Femur (tissue), 1 donor: Measurements from ENCODE around the gene KPNA3.
A peak's percentile ranks its signal among the peaks of the same experiment; 100 is the strongest.
"Not testable (repeated sequence)": the region's sequence is repeated elsewhere in the genome, so short reads cannot be mapped to it uniquely, and the experiment has no call there.

Experiments used
- DNase-seq: peaks from one replicate; pipeline ENCODE4 v3.0.0-alpha.2; 2017

Gene KPNA3

DNA sequence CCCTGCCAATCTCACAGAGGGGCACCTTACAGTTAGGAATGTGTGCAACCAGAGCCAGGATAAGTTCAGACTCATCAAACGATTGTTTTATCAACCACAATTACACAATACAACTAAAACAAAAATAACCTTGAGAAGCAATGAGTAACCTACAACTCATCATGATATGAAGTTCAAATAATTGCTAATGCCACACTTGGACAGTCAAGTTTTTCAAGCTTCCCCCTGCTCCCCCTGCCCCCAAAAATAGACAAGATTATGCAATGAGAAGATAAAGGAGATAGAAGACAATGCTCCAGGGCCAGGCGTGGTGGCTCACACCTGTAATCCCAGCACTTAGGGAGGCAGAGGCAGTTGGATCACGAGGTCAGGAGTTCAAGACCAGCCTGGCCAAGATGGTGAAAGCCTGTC, 13.6 kb upstream of the KPNA3 start:
- no peak for DNase-seq

DNA sequence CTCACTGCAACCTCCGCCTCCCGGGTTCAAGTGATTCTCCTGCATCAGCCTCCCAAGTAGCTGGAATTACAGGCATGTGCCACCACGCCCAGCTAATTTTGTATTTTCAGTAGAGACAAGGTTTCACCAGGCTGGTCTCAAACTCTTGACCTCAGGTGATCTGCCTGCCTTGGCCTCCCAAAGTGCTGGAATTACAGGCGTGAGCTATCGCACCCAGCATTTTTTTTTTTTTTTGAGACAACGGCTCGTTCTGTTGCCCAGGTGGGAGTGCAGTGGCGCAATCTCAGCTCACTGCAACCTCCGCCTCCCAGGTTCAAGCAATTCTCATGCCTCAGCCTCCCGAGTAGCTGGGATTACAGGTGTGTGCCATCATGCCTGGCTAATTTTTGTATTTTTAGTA, 10.6 kb upstream of the KPNA3 start:
- DNase-seq, result not testable (repeated sequence)

DNA sequence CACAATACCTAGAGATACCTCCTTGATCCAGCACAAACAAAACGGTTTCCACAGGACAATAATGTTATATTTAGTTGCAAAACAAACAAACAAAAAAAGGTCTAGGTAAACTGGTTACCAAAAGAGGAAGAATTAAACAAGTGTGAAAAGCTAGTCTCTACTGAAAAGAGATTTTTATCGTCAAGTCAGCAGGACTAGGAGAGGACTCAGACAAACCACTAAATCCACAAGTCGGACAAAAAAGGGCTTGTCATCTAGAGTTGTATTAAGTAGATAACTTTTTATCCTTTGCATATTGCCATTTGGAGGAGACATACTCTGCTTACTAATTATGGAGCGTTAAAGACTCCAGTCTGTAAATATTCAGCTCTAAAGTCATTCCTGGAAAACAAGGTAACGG, 9.9 kb upstream of the KPNA3 start:
- no peak for DNase-seq

DNA sequence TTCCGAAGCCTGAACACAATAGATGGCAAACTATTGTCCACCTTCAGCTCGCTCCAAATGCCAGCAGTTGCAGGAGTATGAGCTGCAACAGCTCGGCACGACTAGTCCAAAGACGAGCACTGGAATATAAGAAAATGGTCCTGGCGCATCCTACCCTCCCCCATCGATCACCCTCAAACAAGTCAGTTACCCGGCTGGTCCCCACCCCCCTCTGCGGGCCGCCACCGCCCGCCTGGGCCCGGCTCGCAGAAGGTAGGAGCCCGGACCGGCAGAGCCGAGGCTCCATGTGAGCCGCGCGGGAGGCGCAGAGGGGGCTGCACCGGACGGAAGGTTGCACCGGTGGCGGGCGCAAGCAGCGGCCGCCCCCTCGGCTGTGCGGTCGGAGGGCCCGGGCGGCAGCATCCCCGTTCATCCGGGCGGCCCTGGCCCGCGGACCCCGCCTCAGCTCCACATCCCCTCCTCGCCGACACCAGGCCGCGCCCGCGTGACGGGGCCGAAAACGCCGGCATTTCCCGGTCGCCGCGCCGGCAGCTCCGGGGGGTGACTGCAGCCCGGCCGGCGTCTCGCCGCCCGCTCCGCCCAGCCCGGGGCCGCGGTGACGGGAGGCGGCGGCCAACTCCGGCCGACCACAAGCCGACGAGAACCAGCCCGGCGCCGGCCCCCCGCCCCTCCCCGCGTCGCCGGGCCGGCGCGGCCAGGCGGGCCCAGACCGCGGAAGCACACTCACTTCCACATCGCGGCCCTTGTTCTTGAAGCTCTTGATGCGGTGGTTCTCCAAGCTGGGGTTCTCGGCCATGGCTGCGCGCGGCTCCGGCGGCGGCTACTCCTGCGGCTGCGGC, 552 bp downstream of the KPNA3 start:
- peak; percentile 55 for DNase-seq

DNA sequence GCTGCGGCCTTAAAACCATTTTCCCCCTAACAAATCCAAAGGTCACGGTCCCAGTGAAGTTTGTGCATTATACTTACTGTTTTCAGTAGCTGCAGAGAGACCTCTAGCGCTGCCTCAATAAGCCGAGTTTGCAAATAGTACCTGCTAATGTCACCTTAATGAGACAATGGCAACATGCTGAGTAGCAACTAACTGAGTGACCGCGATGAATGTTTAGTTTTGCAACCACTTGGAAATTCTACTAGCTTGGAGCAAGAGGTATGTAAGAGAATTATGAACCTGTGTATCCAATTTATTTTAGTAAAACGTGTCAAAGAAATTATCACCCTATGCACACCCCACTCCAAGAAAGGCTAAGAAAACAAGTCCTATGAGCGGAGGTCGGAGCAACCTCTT, 1.2 kb downstream of the KPNA3 start:
- DNase-seq, result peak; percentile 38

DNA sequence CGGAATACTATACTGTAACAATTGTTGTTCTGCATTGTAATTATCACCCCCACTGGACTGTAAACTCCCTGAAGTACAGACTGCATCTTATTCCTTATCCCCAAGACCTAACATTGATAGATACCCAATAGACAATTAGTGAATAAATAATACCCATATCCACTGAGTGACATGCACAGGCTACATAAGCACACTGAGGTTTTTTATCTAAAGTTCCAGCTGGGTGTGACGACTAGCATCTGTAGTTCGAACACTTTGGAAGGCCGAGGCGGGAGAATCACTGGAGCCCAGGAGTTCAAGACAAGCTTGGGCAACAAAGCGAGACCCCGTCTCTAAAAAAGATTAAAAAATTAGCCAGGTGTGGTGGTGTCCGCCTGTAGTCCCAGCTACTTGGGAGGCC, 2.5 kb downstream of the KPNA3 start:
- no peak for DNase-seq

DNA sequence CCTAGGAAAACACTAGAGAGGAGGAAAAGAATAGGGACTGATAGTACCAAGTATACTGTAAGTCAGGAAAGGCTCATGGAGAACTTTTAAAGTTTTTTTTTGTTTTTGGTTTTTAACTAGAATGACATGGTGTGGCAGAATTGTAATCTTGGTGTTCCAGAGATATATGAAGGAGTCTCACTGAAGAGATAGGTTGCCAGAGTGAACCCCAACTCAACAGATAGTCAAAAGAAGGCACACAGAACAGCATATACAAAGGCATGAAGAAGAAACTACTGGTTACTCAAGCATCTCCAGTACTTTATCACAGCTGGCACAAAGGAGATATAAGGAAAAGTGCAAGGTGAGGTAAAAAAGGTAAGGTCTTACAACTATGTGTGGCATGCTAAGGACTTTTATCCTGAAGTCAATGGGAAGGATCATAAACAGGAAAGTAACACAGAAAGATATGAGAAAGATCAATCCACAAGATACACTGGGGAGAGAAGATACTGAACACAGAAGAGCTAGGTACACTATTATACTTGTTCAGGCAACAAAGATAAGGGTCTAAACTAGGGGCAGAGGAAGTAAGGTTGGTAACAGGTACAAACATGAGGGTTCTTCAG, 6.0 kb downstream of the KPNA3 start:
- no peak for DNase-seq

DNA sequence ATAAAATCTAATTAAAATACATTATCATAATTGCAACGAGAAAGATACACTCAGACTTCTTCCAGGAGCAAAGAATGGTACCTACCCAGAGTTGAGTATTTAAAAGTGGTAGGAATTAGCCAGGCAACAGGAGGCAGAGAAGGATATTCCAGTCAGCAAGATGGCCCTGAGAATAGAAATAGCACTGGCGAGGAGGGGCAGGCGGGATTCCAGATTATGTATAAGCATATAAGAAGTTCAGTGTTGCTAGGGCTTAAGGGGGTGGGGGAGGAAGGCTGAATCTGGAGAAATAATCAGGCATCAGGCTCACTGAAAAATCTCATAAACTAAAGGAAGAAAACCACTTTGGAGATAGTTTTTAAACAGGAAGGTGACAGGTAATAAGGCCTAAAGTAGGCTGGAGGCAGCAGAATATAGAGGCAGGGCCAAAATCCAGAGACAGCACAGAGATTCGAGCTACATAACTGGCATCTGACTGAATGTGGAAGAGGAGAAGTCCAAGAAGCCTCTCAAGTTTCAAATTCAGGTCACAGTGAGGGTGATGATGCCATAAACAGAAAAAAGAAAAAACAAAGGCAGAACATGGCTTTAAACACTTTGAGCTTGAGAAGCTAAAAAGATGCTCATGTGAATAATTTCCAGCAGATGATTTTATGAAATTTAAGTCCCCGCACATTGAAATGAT, 7.5 kb downstream of the KPNA3 start:
- no peak for DNase-seq

DNA sequence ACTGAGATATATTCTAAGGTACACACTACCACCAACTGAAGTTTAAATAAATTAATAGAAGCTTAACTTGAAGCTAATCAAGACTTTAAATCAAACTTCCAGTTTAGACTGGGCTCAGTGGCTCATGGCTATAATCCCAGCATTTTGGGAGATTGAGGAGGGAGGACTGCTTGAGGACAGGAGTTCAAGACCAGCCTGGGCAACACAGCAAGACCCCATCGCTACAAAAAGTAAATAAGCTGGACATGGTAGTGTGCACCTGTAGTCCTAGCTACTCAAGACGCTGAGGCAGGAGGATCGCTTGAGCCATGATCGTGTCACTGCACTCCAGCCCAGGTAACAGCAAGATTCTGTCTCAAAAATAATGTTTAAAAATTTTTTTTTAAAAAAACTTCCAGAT, 8.6 kb downstream of the KPNA3 start:
- no peak for DNase-seq

DNA sequence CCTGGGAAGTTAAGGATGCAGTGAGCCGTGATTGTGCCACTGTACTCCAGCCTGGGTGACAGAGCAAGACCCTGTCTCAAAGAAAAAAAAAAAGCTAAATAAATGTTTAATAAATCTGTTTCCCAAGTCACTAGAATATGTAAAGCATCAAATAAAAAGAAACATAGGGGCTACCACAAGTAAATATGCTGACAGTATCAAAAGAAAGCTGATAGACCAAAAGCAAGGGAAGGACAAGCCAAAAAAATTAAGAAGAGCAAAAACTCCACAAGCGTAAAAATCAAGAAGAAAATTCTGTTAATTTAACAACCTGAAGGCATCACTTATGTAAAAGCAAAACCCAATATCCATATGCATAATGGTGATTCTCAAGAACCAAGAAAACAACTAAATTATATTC, 9.7 kb downstream of the KPNA3 start:
- DNase-seq, result no peak

DNA sequence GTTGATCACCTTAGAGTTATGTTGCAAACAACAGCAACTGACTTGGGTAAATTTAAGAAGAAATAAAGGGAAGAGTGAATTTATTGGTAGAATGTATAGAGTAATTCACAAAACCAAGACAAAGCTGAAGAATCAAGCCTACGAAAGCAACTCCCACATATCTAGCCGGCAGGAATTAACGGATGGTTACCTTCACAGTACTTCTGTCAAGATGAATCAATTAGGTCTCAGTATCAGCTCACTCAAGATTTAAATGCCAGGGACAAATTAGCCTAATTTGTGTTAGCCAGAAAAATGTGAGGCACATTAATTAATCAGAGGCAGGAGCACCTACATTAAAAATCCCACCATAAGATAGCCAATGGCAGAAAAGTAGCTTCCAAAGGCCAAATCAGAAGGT, 10.7 kb downstream of the KPNA3 start:
- no peak for DNase-seq

DNA sequence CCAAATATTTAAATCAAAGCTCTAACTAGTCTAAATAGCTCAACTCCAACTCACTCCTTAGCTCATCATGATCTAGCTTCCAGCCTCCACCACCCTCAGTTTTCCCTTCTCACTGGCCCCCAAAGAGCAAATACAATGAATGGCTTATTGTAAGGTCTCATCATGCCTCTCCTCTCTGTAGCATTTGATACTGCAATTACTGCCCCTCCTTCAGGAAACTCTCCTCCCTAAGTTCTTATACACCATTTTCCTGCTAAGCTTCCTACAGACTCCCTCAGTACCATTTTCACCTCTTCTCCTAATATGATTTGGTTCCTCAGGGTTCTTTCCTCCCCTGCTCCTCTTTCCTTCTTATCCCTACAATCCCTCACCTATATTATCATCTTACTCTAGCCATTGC, 12.8 kb downstream of the KPNA3 start:
- DNase-seq, result no peak

DNA sequence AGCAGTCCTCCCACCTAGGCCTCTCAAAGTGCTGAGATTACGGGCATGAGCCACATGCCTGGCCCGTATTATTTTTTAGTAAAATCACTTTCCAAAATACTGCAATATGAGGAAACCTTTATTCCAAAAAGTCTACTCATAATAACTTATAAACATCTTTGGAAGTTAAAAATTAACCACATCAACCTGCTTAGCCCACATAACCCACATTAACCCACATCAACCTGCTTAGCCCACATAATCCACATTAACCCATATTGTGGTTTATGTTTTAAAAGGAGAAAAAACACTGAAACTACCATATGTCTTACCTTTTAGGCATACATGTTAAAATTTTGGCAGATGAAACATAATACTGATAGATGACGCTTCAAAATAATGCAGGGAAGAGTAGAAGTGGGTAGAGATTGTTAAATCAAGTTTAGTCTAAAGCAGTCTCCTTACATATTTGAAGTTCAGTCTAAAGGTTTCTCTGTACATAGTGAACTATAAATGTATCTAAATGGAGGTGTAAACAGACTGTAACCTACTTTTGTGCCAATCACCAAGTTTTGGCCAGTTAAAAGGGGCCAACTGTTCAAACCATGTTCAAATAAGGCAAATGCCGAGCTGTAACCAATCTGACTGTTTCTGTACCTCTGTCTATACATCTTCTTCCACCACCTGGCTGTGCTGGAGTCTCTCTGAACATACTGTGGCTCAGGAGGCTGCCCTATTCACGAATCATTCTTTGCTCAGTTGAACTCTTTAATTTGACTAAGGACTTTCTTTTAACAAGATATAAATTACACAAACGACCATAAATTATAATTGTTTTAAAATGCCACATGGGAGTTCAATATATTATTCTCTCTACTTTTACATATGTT, 14.5 kb downstream of the KPNA3 start:
- DNase-seq, result no peak

DNA sequence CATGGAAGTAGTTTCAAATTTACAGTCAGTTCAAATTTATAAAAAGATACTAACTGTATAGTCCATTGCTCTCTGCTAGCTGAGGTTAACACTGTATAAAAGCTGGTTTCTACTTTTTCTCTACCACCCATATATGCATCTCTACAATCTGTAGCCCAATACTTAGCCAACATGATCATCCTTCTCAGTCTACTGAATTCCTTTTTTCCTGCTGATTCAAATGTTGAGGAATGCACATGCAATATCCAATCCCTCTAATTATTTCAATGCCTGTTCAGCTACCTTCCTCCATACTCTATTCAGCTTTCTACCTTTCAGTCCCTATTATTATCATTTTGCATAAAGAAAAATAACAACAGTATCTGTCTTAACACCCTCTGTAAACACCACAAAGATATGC, 15.6 kb downstream of the KPNA3 start:
- DNase-seq, result no peak

DNA sequence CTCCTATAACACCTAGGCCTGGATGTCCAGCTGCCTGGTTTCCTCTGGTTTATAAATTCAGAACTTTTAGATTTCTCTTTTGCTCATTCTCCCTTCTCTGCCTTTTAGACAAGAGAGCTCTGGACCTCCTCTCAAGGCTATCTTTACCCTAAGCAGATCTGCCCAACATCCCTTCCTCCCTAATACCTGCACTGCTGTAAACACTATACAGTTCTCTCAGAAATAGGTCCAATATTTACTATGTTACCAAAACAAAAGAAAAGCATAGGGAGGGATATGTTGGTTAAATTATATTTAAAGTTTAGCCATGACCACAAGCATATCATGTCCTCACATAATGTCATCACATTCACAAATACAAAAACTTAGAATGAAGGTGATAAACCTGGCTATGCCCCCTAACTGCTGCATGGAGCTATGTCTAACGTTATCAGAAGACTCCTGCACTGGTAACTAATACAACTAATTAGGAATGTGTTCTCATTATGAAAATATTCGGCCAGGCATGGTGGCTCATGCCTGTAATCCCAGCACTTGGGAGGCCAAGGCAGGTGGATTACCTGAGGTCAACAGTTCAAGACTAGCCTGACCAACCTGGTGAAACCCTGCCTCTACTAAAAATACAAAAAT, 18.0 kb downstream of the KPNA3 start:
- DNase-seq, result no peak

DNA sequence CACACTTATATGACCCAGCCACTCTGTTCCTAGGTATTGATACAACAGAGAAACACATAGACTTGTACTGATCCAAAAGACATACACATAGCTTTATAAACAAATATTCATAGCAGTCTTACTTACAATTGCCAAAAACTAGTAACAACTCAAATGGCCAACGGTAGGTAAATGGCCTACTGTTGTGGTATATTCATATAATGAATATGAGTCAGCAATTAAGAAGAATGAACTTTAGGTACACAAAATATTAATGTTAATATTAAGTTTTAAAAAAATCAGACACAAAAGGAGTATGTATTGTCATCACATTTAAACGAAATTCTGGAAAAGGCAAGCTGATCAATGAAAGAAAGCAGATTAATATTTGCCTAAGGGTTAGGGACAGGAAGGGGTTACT, 19.7 kb downstream of the KPNA3 start:
- DNase-seq, result no peak

DNA sequence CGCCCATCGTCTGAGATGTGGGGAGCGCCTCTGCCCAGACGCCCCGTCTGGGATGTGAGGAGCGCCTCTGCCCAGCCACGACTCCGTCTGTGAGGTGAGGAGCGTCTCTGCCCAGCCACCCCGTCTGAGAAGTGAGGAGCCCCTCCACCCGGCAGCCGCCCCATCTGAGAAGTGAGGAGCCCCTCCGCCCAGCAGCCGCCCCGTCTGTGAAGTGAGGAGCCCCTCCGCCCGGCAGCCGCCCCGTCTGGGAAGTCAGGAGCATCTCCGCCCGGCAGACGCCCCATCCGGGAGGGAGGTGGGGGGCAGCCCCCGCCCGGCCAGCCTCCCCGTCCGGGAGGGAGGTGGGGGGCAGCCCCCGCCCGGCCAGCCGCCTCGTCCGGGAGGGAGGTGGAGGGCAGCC, 30.7 kb downstream of the KPNA3 start:
- DNase-seq, result not testable (repeated sequence)

DNA sequence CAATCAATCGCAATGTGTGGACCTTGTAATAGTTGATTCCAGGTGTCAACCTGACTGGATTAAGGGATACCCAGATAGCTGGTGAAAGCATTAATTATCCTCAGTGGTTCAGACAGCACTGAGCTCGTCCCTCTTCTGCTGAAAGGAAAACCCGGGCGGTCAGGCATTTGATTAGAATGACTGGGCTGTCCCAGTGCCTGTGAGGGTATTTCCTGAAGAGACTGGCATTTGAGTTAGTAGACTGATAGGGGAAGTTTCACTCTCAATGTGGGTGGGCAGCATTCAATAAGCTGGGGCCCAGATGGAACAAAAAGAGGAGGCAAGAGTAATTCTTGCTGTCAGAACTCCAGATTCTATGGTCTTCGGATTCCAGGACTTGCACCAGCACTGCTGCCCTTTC, 31.9 kb downstream of the KPNA3 start:
- no peak for DNase-seq

DNA sequence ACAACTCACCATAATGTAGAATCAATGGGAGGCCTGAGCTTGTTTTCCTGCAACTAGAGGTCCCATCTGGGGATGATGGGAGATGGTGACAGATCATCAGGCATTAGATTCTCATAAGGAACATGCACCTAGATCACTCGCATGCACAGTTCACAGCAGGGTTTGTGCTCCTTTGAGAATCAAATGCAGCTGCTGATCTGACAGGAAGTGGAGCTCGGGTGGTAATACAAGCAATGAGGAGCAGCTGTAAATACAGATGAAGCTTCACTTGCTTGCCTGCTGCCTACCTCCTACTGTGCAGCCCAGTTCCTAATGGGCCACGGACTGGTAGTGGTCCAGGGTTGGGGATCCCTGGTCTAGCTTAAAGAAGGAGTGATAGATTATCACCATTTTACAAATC, 33.0 kb downstream of the KPNA3 start:
- DNase-seq, result no peak

DNA sequence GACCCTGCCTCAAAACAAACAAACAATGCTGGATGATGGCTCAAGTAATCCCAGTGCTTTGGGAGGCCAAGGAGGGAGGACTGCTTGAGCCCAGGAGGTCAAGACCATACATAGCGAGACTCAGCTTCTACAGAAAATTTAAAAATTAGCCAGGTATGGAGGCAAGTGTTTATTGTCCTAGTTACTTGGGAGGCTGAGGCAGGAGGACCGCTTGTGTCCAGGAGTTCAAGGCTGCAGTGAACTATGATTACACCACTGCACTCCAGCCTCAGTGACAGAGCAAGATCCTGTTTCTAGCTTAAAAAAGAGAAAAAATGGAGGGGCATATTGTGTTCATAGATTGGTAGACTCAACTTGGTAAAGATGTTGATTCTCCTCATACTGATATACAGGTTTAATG, 36.2 kb downstream of the KPNA3 start:
- no peak for DNase-seq

DNA sequence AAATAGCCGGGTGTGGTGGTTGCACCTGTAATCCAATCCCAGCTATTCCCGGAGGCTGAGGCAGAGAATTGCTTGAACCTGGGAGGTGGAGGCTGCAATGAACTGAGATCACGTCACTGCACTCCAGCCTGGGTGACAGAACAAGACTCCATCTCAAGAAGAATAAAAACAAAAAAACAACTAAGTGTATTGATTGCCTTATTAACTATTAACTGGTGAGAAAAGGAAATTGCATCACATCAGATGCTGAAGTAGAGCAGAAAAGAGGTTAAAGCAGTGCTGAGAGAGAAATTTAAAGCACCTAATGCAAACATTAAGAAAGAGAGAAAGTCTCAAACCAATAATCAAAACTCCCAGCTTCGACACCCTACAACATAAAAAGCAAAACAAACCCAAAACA, 38.3 kb downstream of the KPNA3 start:
- no peak for DNase-seq

DNA sequence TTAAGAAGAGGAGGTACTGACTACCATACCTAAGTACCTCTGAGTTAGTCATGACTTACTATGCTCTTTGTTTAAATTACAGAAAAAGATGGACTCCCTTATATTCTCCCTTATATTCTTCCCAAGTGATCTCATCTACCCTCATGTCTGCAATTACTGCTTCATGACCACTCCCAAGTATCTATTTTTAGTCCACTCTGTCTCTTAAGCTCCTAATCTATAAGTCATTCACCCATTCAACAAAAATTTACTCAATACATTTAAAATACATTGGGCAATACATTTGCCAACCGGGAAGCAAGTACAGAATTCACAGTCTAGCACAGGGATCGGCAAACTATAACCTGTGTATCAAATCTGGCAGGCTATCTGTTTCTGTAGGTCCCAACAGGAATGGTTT, 42.6 kb downstream of the KPNA3 start:
- no peak for DNase-seq

DNA sequence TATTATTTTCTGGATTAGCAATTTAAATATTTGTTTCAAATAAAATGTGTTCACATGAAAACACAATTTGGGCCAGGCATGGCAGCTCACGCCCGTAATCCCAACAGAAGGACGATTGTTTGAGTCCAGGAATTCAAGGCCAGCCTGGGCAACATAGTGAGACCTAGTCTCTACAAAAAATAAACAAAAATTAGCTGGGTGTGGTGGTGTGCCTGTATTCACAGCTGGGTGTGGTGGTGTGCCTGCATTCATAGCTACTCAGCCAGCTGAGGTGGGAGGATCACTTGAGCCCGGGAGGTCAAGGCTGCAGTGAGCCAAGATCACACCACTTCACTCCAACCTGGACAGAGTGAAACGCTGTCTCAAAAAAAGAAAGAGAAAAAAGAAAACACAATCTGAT, 46.4 kb downstream of the KPNA3 start:
- DNase-seq, result no peak
